ENCODE measurements around the gene MAN1C1. TPM values are rescaled to one million over a fixed set of nuclear protein-coding genes. Genes with fewer than 3 reads are reported as not detected.

The MAN1C1 gene
- total RNA-seq, 1 donor from 2014 or later: 5.4 TPM

DNA sequence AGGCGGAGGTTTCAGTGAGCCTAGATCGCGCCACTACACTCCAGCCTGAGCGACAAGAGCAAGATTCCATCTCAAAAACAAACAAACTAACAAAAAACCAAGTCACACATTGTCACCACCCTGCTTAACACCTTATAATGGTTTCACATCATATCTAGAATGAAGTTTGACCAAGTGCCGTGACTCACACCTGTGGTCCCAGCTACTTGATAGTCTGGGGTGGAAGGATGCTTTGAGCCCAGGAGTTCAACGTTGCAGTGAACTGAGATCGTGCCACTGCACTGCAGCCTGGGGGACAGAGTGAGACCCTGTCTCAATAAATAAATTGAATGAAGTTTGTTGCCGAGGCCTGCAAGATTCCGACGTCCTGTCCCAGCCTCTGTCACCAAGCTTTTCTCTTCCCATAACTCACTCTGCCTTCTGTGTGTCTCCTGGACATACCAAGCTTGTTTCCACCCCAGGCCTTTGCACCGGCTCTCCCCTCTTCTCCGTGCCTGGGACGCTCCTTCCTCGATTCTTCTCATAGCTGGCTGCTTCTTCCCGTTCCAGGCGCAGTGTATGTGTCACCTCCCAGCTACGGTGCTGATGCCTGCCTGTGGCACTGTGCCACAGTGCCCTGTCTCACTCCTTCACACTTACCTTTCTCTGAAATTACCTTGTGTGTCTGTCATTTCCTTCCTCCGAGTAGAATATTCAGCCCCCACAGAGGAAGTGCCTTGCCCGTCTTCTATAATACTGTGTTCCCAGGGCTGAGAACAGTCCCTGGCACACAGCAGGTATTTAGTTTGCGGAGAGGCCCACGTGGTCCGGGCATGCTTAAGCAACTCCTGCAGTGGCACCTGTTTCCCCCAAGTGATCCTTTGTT, 179.6 kb downstream of the MAN1C1 start:
- peaks cover 33% of the 10 kb centered on the region for H3K4me1 Mint-ChIP-seq (ENCODE audit: low read depth, unreplicated experiment)
- H3K36me3 Mint-ChIP-seq (ENCODE audit: unreplicated experiment): no peaks in the 10 kb centered on the region
- peaks cover 2% of the 10 kb centered on the region for H3K9me3 Mint-ChIP-seq (ENCODE audit: unreplicated experiment)
- TF ChIP-seq, protein P1, sequence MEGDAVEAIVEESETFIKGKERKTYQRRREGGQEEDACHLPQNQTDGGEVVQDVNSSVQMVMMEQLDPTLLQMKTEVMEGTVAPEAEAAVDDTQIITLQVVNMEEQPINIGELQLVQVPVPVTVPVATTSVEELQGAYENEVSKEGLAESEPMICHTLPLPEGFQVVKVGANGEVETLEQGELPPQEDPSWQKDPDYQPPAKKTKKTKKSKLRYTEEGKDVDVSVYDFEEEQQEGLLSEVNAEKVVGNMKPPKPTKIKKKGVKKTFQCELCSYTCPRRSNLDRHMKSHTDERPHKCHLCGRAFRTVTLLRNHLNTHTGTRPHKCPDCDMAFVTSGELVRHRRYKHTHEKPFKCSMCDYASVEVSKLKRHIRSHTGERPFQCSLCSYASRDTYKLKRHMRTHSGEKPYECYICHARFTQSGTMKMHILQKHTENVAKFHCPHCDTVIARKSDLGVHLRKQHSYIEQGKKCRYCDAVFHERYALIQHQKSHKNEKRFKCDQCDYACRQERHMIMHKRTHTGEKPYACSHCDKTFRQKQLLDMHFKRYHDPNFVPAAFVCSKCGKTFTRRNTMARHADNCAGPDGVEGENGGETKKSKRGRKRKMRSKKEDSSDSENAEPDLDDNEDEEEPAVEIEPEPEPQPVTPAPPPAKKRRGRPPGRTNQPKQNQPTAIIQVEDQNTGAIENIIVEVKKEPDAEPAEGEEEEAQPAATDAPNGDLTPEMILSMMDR (IDR thresholded peaks at IDR 0.05; ENCODE audit: partially characterized antibody, unreplicated experiment): no peak
- no peak overlapping the region for H3K4me3 Mint-ChIP-seq (ENCODE audit: unreplicated experiment)
- peaks cover 7% of the 10 kb centered on the region for H3K27me3 Mint-ChIP-seq (ENCODE audit: unreplicated experiment)
- DNase-seq: no peak
- no peak overlapping the region for H3K27ac Mint-ChIP-seq (ENCODE audit: unreplicated experiment)

DNA sequence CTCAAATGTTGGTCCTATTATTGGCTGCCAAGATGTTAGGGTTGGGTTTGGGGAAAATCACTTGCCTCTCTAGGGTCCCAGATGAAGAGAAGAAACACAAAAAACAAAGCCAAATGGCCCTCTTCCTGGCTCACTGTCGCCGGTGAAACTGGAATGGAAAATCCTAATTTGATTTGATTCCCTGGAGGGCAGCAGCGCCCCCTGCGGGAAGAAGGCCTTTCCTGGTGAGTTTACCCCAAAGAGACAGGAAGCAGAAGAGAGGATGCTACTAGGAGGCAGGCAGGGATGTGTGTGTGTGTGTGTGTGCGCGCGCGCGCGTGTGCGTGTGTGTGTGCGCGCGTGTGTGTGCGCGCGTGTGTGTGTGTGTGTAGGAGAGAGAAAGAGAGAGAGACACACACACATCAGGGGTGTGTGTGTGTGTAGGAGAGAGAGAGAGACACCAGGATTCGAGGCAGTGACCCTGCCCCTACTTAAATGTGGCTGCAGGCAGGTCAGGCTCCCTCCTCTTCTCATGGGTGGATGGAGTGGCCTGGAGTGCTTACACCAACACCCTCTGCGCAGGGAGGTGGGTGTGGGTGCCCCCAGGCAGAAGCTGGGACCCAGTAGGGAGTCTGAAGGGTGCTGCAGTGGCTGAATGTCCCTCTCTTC, 180.3 kb downstream of the MAN1C1 start:
- peak overlapping the region; percentile 86 for H3K27ac Mint-ChIP-seq (ENCODE audit: unreplicated experiment)

DNA sequence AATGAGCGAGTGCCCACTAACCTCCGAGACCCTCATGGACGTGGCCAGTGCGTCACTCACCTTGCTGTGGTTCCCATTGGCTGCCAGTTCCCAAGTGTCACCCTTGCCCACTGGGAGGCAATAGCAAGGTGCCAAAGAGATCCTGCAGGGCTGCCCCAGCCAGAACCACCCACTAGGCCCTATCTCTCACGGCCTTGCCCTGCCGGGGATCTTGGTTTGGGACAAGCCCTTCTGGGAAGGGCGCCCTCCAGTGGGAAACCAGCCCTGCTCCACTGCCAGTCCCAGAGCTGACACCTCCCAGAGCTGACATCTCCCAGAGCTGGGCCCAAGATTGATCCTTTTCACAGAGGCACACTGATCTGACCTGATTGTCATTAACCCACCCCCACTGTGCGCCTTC, 181.3 kb downstream of the MAN1C1 start:
- TF ChIP-seq, protein P1 (IDR thresholded peaks at IDR 0.05; ENCODE audit: partially characterized antibody, unreplicated experiment): peak; percentile 40
- no peaks in the 10 kb centered on the region for H3K36me3 Mint-ChIP-seq (ENCODE audit: unreplicated experiment)
- peak overlapping the region; percentile 1 for H3K4me3 Mint-ChIP-seq (ENCODE audit: unreplicated experiment)
- H3K9me3 Mint-ChIP-seq (ENCODE audit: unreplicated experiment): peaks cover 2% of the 10 kb centered on the region
- peaks cover 4% of the 10 kb centered on the region for H3K27me3 Mint-ChIP-seq (ENCODE audit: unreplicated experiment)
- peak; percentile 65 for DNase-seq
- peak overlapping the region; percentile 44 for H3K27ac Mint-ChIP-seq (ENCODE audit: unreplicated experiment)
- peaks cover 29% of the 10 kb centered on the region for H3K4me1 Mint-ChIP-seq (ENCODE audit: low read depth, unreplicated experiment)

More for the DNA sequence above, 180.3 kb downstream of the MAN1C1 start:
- DNase-seq: peak; percentile 93
- Mint-ChIP-seq H3K4me1 (ENCODE audit: low read depth, unreplicated experiment) (peaks cover 28% of the 10 kb centered on the region), H3K27me3 (ENCODE audit: unreplicated experiment) (peaks cover 5% of the 10 kb centered on the region), H3K36me3 (ENCODE audit: unreplicated experiment) (no peaks in the 10 kb centered on the region), H3K9me3 (ENCODE audit: unreplicated experiment) (peaks cover 2% of the 10 kb centered on the region), H3K4me3 (ENCODE audit: unreplicated experiment) (peak overlapping the region; percentile 70)
- TF ChIP-seq, protein P1 (IDR thresholded peaks at IDR 0.05; ENCODE audit: partially characterized antibody, unreplicated experiment): peak; percentile 79

DNA sequence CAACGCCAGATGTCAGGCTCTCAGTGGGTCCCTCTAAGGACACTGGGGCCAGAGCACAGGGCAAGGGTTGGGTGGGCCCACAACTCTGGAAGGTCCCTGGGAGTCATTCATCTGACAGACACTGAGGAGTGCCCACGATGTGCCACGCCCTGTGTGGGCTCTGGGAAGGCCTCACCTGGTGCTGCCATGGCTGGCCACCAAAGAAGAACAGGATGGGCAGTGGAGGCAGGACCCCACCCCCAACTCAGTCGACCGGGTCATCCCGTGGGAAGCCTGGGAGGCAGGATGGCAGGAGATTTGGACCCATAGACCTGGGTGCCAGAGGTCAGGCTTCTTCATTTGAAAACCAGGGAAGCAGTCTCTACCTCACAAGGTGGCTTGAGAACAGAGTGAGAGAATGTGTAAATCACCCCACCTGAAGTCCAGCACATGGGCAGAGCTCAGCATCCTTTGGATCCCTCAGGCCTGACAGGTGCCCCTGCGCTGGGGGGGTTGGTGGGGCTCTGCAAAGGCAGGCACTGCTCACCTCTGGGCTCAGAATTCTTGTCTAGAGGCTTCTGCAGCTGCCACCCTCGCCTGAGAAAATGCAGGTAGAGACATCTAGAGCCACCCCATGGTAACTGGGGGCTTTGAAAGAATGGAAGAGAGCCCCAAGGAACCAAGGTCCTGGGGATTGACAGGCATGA, 182.2 kb downstream of the MAN1C1 start:
- Mint-ChIP-seq H3K36me3 (ENCODE audit: unreplicated experiment) (no peaks in the 10 kb centered on the region), H3K4me3 (ENCODE audit: unreplicated experiment) (peak overlapping the region; percentile 47), H3K27ac (ENCODE audit: unreplicated experiment) (no peak overlapping the region), H3K4me1 (ENCODE audit: low read depth, unreplicated experiment) (peaks cover 28% of the 10 kb centered on the region), H3K27me3 (ENCODE audit: unreplicated experiment) (peaks cover 4% of the 10 kb centered on the region), H3K9me3 (ENCODE audit: unreplicated experiment) (peaks cover 2% of the 10 kb centered on the region)
- TF ChIP-seq, protein P1 (IDR thresholded peaks at IDR 0.05; ENCODE audit: partially characterized antibody, unreplicated experiment): no peak
- no peak for DNase-seq
